Hepatocyte (in vitro differentiated cells): ENCODE data around the gene ZNHIT6.

Experiments
- EZH2 ChIP-seq: fragments of 200-600 bp; sonication (generic); IDR thresholded peaks from 2 replicates; pipeline ENCODE4 v1.6.1; 2016; ENCODE audit warnings: antibody characterized with exemption, mild to moderate bottlenecking, borderline replicate concordance
- EZH2phosphoT487 ChIP-seq: fragments of 200-600 bp; sonication (generic); IDR thresholded peaks from one replicate; pipeline ENCODE4 v1.6.1; 2018; ENCODE audit warnings: antibody characterized with exemption, mild to moderate bottlenecking, low read depth, moderate library complexity; ENCODE audit not compliant: unreplicated experiment, severe bottlenecking
- TF ChIP-seq, protein P1 (sequence below): fragments of 200-600 bp; sonication (generic); IDR thresholded peaks from 2 replicates; pipeline ENCODE4 v1.5.1; 2016; ENCODE audit warnings: antibody characterized with exemption, mild to moderate bottlenecking; ENCODE audit not compliant: poor library complexity

DNA sequence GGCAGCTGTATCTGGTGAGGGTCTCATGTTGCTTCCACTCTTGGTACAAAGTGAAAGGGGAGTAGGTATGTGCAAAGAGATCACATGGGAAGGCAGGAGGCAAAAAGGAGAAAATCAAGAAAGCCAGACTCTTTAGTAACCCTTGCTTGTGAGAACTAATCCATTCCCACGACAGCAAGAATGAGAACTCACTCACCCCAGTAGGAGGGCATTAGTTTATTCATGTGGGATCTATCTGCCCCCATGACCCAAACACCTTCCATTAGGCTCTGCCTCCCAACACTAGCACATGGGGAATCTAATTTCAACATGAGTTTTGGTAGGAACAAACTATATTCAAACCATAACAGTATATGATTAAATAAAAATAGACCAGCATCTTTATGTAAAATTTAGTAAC, 57.6 kb downstream of the ZNHIT6 start:
- TF ChIP-seq, protein P1, sequence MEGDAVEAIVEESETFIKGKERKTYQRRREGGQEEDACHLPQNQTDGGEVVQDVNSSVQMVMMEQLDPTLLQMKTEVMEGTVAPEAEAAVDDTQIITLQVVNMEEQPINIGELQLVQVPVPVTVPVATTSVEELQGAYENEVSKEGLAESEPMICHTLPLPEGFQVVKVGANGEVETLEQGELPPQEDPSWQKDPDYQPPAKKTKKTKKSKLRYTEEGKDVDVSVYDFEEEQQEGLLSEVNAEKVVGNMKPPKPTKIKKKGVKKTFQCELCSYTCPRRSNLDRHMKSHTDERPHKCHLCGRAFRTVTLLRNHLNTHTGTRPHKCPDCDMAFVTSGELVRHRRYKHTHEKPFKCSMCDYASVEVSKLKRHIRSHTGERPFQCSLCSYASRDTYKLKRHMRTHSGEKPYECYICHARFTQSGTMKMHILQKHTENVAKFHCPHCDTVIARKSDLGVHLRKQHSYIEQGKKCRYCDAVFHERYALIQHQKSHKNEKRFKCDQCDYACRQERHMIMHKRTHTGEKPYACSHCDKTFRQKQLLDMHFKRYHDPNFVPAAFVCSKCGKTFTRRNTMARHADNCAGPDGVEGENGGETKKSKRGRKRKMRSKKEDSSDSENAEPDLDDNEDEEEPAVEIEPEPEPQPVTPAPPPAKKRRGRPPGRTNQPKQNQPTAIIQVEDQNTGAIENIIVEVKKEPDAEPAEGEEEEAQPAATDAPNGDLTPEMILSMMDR = no peak
- TF ChIP-seq EZH2 (no peak), EZH2phosphoT487 (no peak)
